ENCODE results near the gene CEP170. TPM values are rescaled to one million over a fixed set of nuclear protein-coding genes. Genes with fewer than 3 reads are reported as not detected.

Gene CEP170
- total RNA-seq, 1 donor from 2014 or later = 164 TPM

- H3K9me3 Mint-ChIP-seq (ENCODE audit: unreplicated experiment) = no peaks in the 10 kb centered on the region
- H3K4me3 Mint-ChIP-seq (ENCODE audit: unreplicated experiment) = no peak overlapping the region
Observed at GRCh38 chr1:243261390-243261789, 6.3 kb upstream of the CEP170 start.

GRCh38 chr1:243260221-243260880 lies 5.3 kb upstream of the CEP170 start:
- H4K20me1 ChIP-seq (ENCODE audit: insufficient read depth, low read length) = no peaks in the 10 kb centered on the region
- peaks cover 8% of the 10 kb centered on the region for H3K36me3 Mint-ChIP-seq (ENCODE audit: low read depth, unreplicated experiment)
- no peak for TF ChIP-seq EZH2 (IDR thresholded peaks at IDR 0.05; ENCODE audit: insufficient read depth, low read length)
- TF ChIP-seq CTCF (IDR thresholded peaks at IDR 0.05; ENCODE audit: insufficient read depth, low read depth, low read length) = no peak
- no peak overlapping the region for H3K27ac Mint-ChIP-seq (ENCODE audit: unreplicated experiment)
- H3K4me1 ChIP-seq (ENCODE audit: insufficient read depth, low read length) = peaks cover 29% of the 10 kb centered on the region
- H3K9me3 Mint-ChIP-seq (ENCODE audit: unreplicated experiment) = no peaks in the 10 kb centered on the region
- H3K4me1 Mint-ChIP-seq (ENCODE audit: low read depth, unreplicated experiment) = peaks cover 5% of the 10 kb centered on the region
- no peak for DNase-seq (ENCODE audit: low read depth)
- H3K79me2 ChIP-seq (ENCODE audit: insufficient read depth, low read length) = peaks cover 81% of the 10 kb centered on the region
- no peak overlapping the region for H3K4me3 ChIP-seq (ENCODE audit: insufficient read depth, low read depth, low read length)
- H3K4me2 ChIP-seq (ENCODE audit: low read length) = peak overlapping the region; percentile 27
- no peak overlapping the region for H3K27ac ChIP-seq (ENCODE audit: low read depth, low read length)
- no peak overlapping the region for H3K9ac ChIP-seq (ENCODE audit: low read length)
- H3K27me3 ChIP-seq (ENCODE audit: insufficient read depth, low read length) = no peaks in the 10 kb centered on the region
- no peaks in the 10 kb centered on the region for H3K36me3 ChIP-seq (ENCODE audit: insufficient read depth, low read length)
- H3K4me3 Mint-ChIP-seq (ENCODE audit: unreplicated experiment) = no peak overlapping the region
- H2AFZ ChIP-seq (ENCODE audit: low read depth, low read length) = no peak overlapping the region
- FAIRE-seq = no peak
- H3K27me3 Mint-ChIP-seq (ENCODE audit: low read depth, unreplicated experiment) = no peaks in the 10 kb centered on the region
- H3K9me3 ChIP-seq (ENCODE audit: insufficient read depth, low read depth, low read length) = no peaks in the 10 kb centered on the region

More at GRCh38 chr1:243261390-243261789, 6.3 kb upstream of the CEP170 start:
- FAIRE-seq (peak; percentile 49), DNase-seq (ENCODE audit: low read depth) (peak; percentile 80)
- H3K4me1 Mint-ChIP-seq (ENCODE audit: low read depth, unreplicated experiment) = peaks cover 8% of the 10 kb centered on the region
- H3K36me3 Mint-ChIP-seq (ENCODE audit: low read depth, unreplicated experiment) = peaks cover 9% of the 10 kb centered on the region
- no peak overlapping the region for H3K4me3 ChIP-seq (ENCODE audit: insufficient read depth, low read depth, low read length)
- peaks cover 82% of the 10 kb centered on the region for H3K79me2 ChIP-seq (ENCODE audit: insufficient read depth, low read length)
- H3K27ac ChIP-seq (ENCODE audit: low read depth, low read length) = peak overlapping the region; percentile 31
- H2AFZ ChIP-seq (ENCODE audit: low read depth, low read length) = no peak overlapping the region
- TF ChIP-seq CTCF (IDR thresholded peaks at IDR 0.05; ENCODE audit: insufficient read depth, low read depth, low read length) (no peak), EZH2 (IDR thresholded peaks at IDR 0.05; ENCODE audit: insufficient read depth, low read length) (no peak)
- H3K4me1 ChIP-seq (ENCODE audit: insufficient read depth, low read length) = peaks cover 33% of the 10 kb centered on the region
- no peak overlapping the region for H3K27ac Mint-ChIP-seq (ENCODE audit: unreplicated experiment)
- no peaks in the 10 kb centered on the region for H3K27me3 Mint-ChIP-seq (ENCODE audit: low read depth, unreplicated experiment)
- H3K27me3 ChIP-seq (ENCODE audit: insufficient read depth, low read length) = no peaks in the 10 kb centered on the region
- no peaks in the 10 kb centered on the region for H3K9me3 ChIP-seq (ENCODE audit: insufficient read depth, low read depth, low read length)
- H3K4me2 ChIP-seq (ENCODE audit: low read length) = peak overlapping the region; percentile 27
- no peak overlapping the region for H3K9ac ChIP-seq (ENCODE audit: low read length)
- H3K36me3 ChIP-seq (ENCODE audit: insufficient read depth, low read length) = no peaks in the 10 kb centered on the region
- no peaks in the 10 kb centered on the region for H4K20me1 ChIP-seq (ENCODE audit: insufficient read depth, low read length)

- no peak for FAIRE-seq
- Histone ChIP-seq H3K4me2 (ENCODE audit: low read length) (no peak overlapping the region), H3K27me3 (ENCODE audit: insufficient read depth, low read length) (no peaks in the 10 kb centered on the region), H3K9ac (ENCODE audit: low read length) (no peak overlapping the region), H3K36me3 (ENCODE audit: insufficient read depth, low read length) (no peaks in the 10 kb centered on the region), H4K20me1 (ENCODE audit: insufficient read depth, low read length) (peaks cover 2% of the 10 kb centered on the region), H3K4me1 (ENCODE audit: insufficient read depth, low read length) (peaks cover 15% of the 10 kb centered on the region), H3K4me3 (ENCODE audit: insufficient read depth, low read depth, low read length) (no peak overlapping the region), H3K9me3 (ENCODE audit: insufficient read depth, low read depth, low read length) (no peaks in the 10 kb centered on the region), H3K79me2 (ENCODE audit: insufficient read depth, low read length) (peaks cover 88% of the 10 kb centered on the region), H3K27ac (ENCODE audit: low read depth, low read length) (no peak overlapping the region), H2AFZ (ENCODE audit: low read depth, low read length) (no peak overlapping the region)
- Mint-ChIP-seq H3K27ac (ENCODE audit: unreplicated experiment) (no peak overlapping the region), H3K9me3 (ENCODE audit: unreplicated experiment) (no peaks in the 10 kb centered on the region), H3K4me1 (ENCODE audit: low read depth, unreplicated experiment) (peaks cover 4% of the 10 kb centered on the region), H3K36me3 (ENCODE audit: low read depth, unreplicated experiment) (peaks cover 8% of the 10 kb centered on the region), H3K4me3 (ENCODE audit: unreplicated experiment) (no peak overlapping the region), H3K27me3 (ENCODE audit: low read depth, unreplicated experiment) (no peaks in the 10 kb centered on the region)
- DNase-seq (ENCODE audit: low read depth) = no peak
- no peak for TF ChIP-seq CTCF (IDR thresholded peaks at IDR 0.05; ENCODE audit: insufficient read depth, low read depth, low read length)
- TF ChIP-seq EZH2 (IDR thresholded peaks at IDR 0.05; ENCODE audit: insufficient read depth, low read length) = no peak
Observed at GRCh38 chr1:243258731-243259130, 3.6 kb upstream of the CEP170 start.

Data from astrocyte (in vitro differentiated cells and primary cell).